SK-N-SH treated with all-trans-retinoic acid at 6 μM for 48 hours (cell line): ENCODE measurements around the gene SMG1.
"Not testable (repeated sequence)": the region's sequence is repeated elsewhere in the genome, so short reads cannot be mapped to it uniquely, and the experiment has no call there.

Experiments used
- ARNTL ChIP-seq: fragments of 450-650 bp; formaldehyde crosslinking; IDR thresholded peaks from 2 replicates; pipeline ENCODE4 v1.5.0; 2020; ENCODE audit warnings: low read depth, mild to moderate bottlenecking, moderate library complexity, borderline replicate concordance
- CSDC2 ChIP-seq: fragments of 250-450 bp; sonication (Bioruptor Pico); IDR thresholded peaks from 2 replicates; pipeline ENCODE4 v1.5.0; 2020; ENCODE audit warnings: mild to moderate bottlenecking, moderate library complexity
- ESRRG ChIP-seq: fragments of 250-450 bp; sonication (Bioruptor Pico); IDR thresholded peaks from 2 replicates; pipeline ENCODE4 v1.6.1; 2021; ENCODE audit warnings: mild to moderate bottlenecking
- GLIS3 ChIP-seq: fragments of 250-450 bp; sonication (Bioruptor Pico); IDR thresholded peaks from 2 replicates; pipeline ENCODE4 v1.5.0; 2020; ENCODE audit warnings: mild to moderate bottlenecking, moderate library complexity
- ISL1 ChIP-seq: fragments of 250-450 bp; sonication (Bioruptor Pico); IDR thresholded peaks from 2 replicates; pipeline ENCODE4 v2.1.2; 2022; ENCODE audit warnings: mild to moderate bottlenecking, moderate library complexity
- OSR1 ChIP-seq: fragments of 250-450 bp; sonication (Bioruptor Pico); IDR thresholded peaks from 2 replicates; pipeline ENCODE4 v1.8.0; 2022; ENCODE audit warnings: moderate library complexity, mild to moderate bottlenecking, inconsistent platforms
- RARB ChIP-seq: fragments of 250-450 bp; sonication (Bioruptor Pico); IDR thresholded peaks from 2 replicates; pipeline ENCODE4 v1.8.0; 2021; ENCODE audit warnings: mild to moderate bottlenecking, moderate library complexity
- ZFP3 ChIP-seq: fragments of 250-450 bp; sonication (Bioruptor Pico); IDR thresholded peaks from 2 replicates; pipeline ENCODE4 v1.5.0; 2020; ENCODE audit warnings: mild to moderate bottlenecking, moderate library complexity
- ZFP30 ChIP-seq: fragments of 450-650 bp; formaldehyde crosslinking; IDR thresholded peaks from 2 replicates; pipeline ENCODE4 v1.5.0; 2022; ENCODE audit warnings: mild to moderate bottlenecking, moderate library complexity
- TF ChIP-seq, protein P1 (sequence below): fragments of 250-450 bp; sonication (Bioruptor Pico); IDR thresholded peaks from 2 replicates; pipeline ENCODE4 v1.5.1; 2020; ENCODE audit warnings: low read depth, mild to moderate bottlenecking, moderate library complexity
- TF ChIP-seq, protein P2 (sequence below): fragments of 250-450 bp; sonication (Bioruptor Pico); IDR thresholded peaks from 2 replicates; pipeline ENCODE4 v1.8.0; 2021; ENCODE audit warnings: low read depth, mild to moderate bottlenecking, moderate library complexity, borderline replicate concordance

DNA sequence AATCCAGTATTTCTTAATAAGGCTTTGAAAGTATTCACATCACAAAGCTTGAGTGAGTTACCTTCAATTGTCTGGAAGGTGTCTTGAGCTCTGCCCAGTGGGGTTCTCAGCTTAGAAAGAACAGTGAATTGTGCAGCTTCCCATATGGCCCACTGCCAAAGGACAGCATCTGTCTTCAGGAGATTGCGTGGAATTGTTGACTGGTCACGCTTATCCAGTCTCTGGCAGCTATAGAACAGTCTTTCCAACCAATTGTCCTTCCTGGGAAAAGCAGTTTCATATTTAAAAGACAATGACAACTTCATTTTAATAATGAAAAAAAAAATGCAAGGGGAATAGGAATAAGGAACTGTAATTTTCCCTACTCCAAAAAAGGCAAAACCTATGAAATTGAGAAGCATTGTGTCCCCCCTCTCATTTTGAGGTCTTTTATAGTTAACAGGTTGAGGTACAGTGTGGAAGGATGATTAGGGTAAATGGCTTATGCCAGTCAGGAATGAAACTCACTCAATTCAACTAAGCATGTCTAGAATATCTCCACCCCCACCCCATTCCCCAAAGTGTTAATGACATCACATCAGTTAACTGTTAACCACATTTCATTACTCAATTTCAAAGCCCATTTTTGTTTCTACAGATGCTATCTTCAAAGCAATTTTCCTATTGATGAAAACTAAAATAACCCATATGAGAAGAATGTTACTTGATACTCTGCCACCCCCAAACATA is 57.0 kb downstream of the SMG1 start:
- TF ChIP-seq ZFP3; ISL1 (CRISPR knock-in tag); ESRRG (CRISPR knock-in tag); GLIS3; ZFP30; CSDC2; ARNTL (CRISPR knock-in tag); RARB (CRISPR knock-in tag); OSR1 (CRISPR knock-in tag): not testable (repeated sequence)
- TF ChIP-seq, protein P1, sequence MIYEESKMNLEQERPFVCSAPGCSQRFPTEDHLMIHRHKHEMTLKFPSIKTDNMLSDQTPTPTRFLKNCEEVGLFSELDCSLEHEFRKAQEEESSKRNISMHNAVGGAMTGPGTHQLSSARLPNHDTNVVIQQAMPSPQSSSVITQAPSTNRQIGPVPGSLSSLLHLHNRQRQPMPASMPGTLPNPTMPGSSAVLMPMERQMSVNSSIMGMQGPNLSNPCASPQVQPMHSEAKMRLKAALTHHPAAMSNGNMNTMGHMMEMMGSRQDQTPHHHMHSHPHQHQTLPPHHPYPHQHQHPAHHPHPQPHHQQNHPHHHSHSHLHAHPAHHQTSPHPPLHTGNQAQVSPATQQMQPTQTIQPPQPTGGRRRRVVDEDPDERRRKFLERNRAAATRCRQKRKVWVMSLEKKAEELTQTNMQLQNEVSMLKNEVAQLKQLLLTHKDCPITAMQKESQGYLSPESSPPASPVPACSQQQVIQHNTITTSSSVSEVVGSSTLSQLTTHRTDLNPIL, result not testable (repeated sequence)
- TF ChIP-seq, protein P2, sequence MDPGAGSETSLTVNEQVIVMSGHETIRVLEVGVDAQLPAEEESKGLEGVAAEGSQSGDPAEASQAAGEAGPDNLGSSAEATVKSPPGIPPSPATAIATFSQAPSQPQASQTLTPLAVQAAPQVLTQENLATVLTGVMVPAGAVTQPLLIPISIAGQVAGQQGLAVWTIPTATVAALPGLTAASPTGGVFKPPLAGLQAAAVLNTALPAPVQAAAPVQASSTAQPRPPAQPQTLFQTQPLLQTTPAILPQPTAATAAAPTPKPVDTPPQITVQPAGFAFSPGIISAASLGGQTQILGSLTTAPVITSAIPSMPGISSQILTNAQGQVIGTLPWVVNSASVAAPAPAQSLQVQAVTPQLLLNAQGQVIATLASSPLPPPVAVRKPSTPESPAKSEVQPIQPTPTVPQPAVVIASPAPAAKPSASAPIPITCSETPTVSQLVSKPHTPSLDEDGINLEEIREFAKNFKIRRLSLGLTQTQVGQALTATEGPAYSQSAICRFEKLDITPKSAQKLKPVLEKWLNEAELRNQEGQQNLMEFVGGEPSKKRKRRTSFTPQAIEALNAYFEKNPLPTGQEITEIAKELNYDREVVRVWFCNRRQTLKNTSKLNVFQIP (CRISPR knock-in tag), result not testable (repeated sequence)
